ENCODE data around the gene HBA2.
"Not testable (repeated sequence)": the region's sequence is repeated elsewhere in the genome, so short reads cannot be mapped to it uniquely, and the experiment has no call there.

Gene HBA2

DNA sequence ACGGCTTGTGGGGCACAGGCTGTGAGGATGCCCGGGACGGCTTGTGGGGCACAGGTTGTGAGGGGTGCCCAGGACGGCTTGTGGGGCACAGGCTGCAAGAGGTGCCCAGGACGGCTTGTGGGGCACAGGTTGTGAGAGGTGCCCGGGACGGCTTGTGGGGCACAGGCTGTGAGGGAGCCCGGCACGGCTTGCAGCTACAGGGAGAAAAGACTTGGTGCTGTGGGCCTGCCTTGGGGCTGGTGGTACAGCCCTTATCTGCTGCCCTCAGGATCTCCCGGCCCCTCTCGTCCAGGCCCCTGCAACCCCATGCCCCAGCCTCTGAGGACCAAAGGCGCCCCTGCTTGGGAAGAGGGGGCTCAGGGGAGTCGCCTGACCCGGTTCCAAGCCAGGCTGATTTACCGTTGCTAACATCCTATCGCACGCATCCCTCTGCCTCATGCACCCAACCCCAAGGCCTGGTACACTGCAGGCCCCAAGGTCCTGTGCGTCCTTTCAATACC lies 11.9 kb upstream of the HBA2 start:
- H3K9me3 ChIP-seq (ENCODE audit: insufficient read depth, low read depth, low read length) = no peaks in the 10 kb centered on the region
- no peaks in the 10 kb centered on the region for H3K27me3 ChIP-seq (ENCODE audit: insufficient read depth, low read length, poor library complexity, severe bottlenecking)
- H3K36me3 ChIP-seq (ENCODE audit: insufficient read depth, low read length) = no peaks in the 10 kb centered on the region
- H3K4me3 ChIP-seq (ENCODE audit: low read length, poor library complexity, severe bottlenecking) = no peak overlapping the region
- no peaks in the 10 kb centered on the region for H3K79me2 ChIP-seq (ENCODE audit: insufficient read depth, low read length)
- no peak overlapping the region for H2AFZ ChIP-seq (ENCODE audit: low read length)
- no peaks in the 10 kb centered on the region for H3K9me2 ChIP-seq (replicated peaks; ENCODE audit: low read depth, low read length)
- no peak overlapping the region for H3K4me2 ChIP-seq (ENCODE audit: low read depth, low read length, poor library complexity, severe bottlenecking)
- no peaks in the 10 kb centered on the region for H3F3A ChIP-seq (ENCODE audit: low read depth)
- H4K20me1 ChIP-seq (ENCODE audit: insufficient read depth, low read length, poor library complexity, severe bottlenecking) = no peaks in the 10 kb centered on the region
- no peak for TF ChIP-seq CTCF (conservative IDR thresholded peaks at IDR 0.05; ENCODE audit: low read length)
- TF ChIP-seq EZH2phosphoT487 (IDR thresholded peaks at IDR 0.05; ENCODE audit: borderline replicate concordance) = no peak
- no peak overlapping the region for H3K9ac ChIP-seq (ENCODE audit: low read depth, low read length, poor library complexity, severe bottlenecking)
- no peaks in the 10 kb centered on the region for H3K4me1 ChIP-seq (ENCODE audit: insufficient read depth, low read length, poor library complexity, severe bottlenecking)

DNA sequence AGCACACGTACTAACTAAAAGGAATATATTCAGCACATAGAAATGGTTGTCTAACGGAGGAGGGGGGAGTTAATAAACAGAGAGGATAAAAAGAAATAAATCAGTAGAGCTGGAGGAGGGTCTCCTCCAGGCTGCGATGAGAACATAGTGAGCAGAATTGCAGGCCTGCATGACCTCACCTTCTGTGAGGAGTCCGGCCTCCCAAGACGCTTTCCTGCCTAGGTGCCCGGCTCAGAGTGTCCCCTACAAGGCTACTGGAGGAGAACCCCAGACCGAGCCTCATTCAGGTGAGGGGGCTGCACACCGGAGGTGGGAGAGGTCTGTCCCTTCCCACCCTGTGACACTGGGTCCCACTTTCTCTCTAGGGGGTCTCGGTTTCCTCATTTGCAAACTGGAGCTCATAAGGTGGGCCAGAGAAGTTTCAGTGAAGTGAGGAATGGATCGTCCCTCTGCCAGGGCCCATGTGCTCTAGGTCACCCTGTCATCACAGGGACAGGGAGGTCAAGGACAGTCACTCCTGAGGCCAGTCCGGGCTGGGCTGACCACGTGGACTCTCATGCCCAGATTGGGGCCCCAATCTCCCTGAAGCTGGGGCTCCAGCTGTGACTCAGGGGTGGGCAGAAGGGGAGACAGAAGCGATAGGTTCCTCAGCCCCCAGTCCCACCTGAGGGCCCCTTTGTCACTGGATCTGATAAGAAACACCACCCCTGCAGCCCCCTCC lies 10.2 kb upstream of the HBA2 start:
- no peaks in the 10 kb centered on the region for H3K4me1 ChIP-seq (ENCODE audit: insufficient read depth, low read length, poor library complexity, severe bottlenecking)
- H3K9me3 ChIP-seq (ENCODE audit: insufficient read depth, low read depth, low read length) = no peaks in the 10 kb centered on the region
- no peaks in the 10 kb centered on the region for H3K36me3 ChIP-seq (ENCODE audit: insufficient read depth, low read length)
- H3K79me2 ChIP-seq (ENCODE audit: insufficient read depth, low read length) = no peaks in the 10 kb centered on the region
- no peaks in the 10 kb centered on the region for H3K27me3 ChIP-seq (ENCODE audit: insufficient read depth, low read length, poor library complexity, severe bottlenecking)
- H3K4me3 ChIP-seq (ENCODE audit: low read length, poor library complexity, severe bottlenecking) = no peak overlapping the region
- H2AFZ ChIP-seq (ENCODE audit: low read length) = no peak overlapping the region
- H3K9ac ChIP-seq (ENCODE audit: low read depth, low read length, poor library complexity, severe bottlenecking) = no peak overlapping the region
- H3K9me2 ChIP-seq (replicated peaks; ENCODE audit: low read depth, low read length) = no peaks in the 10 kb centered on the region
- no peaks in the 10 kb centered on the region for H4K20me1 ChIP-seq (ENCODE audit: insufficient read depth, low read length, poor library complexity, severe bottlenecking)
- H3K4me2 ChIP-seq (ENCODE audit: low read depth, low read length, poor library complexity, severe bottlenecking) = no peak overlapping the region
- H3F3A ChIP-seq (ENCODE audit: low read depth) = no peaks in the 10 kb centered on the region
- no peak for TF ChIP-seq EZH2phosphoT487 (IDR thresholded peaks at IDR 0.05; ENCODE audit: borderline replicate concordance)
- TF ChIP-seq CTCF (conservative IDR thresholded peaks at IDR 0.05; ENCODE audit: low read length) = no peak

DNA sequence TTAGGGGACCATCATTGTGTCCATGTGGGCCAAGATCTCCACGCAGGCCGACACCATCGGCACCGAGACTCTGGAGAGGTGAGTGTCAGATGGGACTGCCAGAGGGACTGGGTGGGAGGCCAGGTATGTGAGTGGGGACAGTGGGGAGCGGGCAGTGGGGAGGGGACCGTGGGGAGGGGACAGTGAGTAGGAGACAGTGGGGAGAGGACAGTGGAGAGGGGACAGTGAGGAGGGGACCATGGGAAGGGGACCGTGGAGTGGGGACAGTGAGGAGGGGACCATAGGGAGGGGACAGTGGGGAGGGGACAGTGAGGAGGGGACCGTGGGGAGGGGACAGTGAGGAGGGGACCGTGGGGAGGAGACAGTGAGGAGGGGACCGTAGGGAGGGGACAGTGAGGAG lies 9.5 kb upstream of the HBA2 start:
- not testable (repeated sequence) for H3K4me2 ChIP-seq (ENCODE audit: low read depth, low read length, poor library complexity, severe bottlenecking); H3K27me3 ChIP-seq (ENCODE audit: insufficient read depth, low read length, poor library complexity, severe bottlenecking); H3K9me2 ChIP-seq (replicated peaks; ENCODE audit: low read depth, low read length); H3K4me3 ChIP-seq (ENCODE audit: low read length, poor library complexity, severe bottlenecking); H3K9me3 ChIP-seq (ENCODE audit: insufficient read depth, low read depth, low read length); H4K20me1 ChIP-seq (ENCODE audit: insufficient read depth, low read length, poor library complexity, severe bottlenecking); H2AFZ ChIP-seq (ENCODE audit: low read length); H3F3A ChIP-seq (ENCODE audit: low read depth); H3K79me2 ChIP-seq (ENCODE audit: insufficient read depth, low read length); H3K36me3 ChIP-seq (ENCODE audit: insufficient read depth, low read length); H3K4me1 ChIP-seq (ENCODE audit: insufficient read depth, low read length, poor library complexity, severe bottlenecking); H3K9ac ChIP-seq (ENCODE audit: low read depth, low read length, poor library complexity, severe bottlenecking)

GRCh38 chr16:163696-164095 lies 9.0 kb upstream of the HBA2 start:
- not testable (repeated sequence) for H3K9me3 ChIP-seq (ENCODE audit: insufficient read depth, low read depth, low read length); H4K20me1 ChIP-seq (ENCODE audit: insufficient read depth, low read length, poor library complexity, severe bottlenecking); H3F3A ChIP-seq (ENCODE audit: low read depth); H3K36me3 ChIP-seq (ENCODE audit: insufficient read depth, low read length); H3K79me2 ChIP-seq (ENCODE audit: insufficient read depth, low read length); H2AFZ ChIP-seq (ENCODE audit: low read length); H3K9me2 ChIP-seq (replicated peaks; ENCODE audit: low read depth, low read length); H3K4me3 ChIP-seq (ENCODE audit: low read length, poor library complexity, severe bottlenecking); H3K4me1 ChIP-seq (ENCODE audit: insufficient read depth, low read length, poor library complexity, severe bottlenecking); H3K4me2 ChIP-seq (ENCODE audit: low read depth, low read length, poor library complexity, severe bottlenecking); H3K9ac ChIP-seq (ENCODE audit: low read depth, low read length, poor library complexity, severe bottlenecking); H3K27me3 ChIP-seq (ENCODE audit: insufficient read depth, low read length, poor library complexity, severe bottlenecking)

DNA sequence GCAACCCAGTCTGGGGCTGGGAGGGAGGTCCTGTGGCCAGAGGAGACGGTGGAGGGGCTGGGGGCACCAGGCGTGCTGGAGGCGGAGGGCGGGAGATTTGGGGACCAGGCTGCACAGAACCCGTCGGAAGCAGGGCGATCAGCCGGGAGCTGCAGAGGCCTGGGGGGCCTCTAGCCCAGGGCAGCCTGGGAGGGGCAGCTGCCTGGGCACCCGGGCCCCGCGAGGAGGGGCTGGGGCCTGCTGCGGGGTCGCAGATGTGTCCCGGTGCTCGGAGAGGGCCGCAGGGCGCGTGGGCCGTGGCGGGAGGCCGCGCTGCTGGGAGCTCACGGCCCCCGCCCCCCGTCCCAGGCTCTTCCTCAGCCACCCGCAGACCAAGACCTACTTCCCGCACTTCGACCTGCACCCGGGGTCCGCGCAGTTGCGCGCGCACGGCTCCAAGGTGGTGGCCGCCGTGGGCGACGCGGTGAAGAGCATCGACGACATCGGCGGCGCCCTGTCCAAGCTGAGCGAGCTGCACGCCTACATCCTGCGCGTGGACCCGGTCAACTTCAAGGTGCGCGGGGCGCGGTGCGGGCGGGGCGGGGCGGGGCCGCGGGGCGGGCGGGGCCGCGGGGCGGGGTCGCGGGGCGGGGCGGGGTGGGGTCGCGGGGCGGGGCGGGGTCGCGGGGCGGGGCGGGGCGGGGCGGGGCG lies 8.4 kb upstream of the HBA2 start:
- H3K36me3 ChIP-seq (ENCODE audit: insufficient read depth, low read length); H2AFZ ChIP-seq (ENCODE audit: low read length); H3K4me3 ChIP-seq (ENCODE audit: low read length, poor library complexity, severe bottlenecking); H3K9ac ChIP-seq (ENCODE audit: low read depth, low read length, poor library complexity, severe bottlenecking); H3K4me2 ChIP-seq (ENCODE audit: low read depth, low read length, poor library complexity, severe bottlenecking); H3K79me2 ChIP-seq (ENCODE audit: insufficient read depth, low read length); H3K27me3 ChIP-seq (ENCODE audit: insufficient read depth, low read length, poor library complexity, severe bottlenecking); H3K9me3 ChIP-seq (ENCODE audit: insufficient read depth, low read depth, low read length); H4K20me1 ChIP-seq (ENCODE audit: insufficient read depth, low read length, poor library complexity, severe bottlenecking); H3K9me2 ChIP-seq (replicated peaks; ENCODE audit: low read depth, low read length); H3F3A ChIP-seq (ENCODE audit: low read depth); H3K4me1 ChIP-seq (ENCODE audit: insufficient read depth, low read length, poor library complexity, severe bottlenecking): not testable (repeated sequence)
